ENCODE data around the gene CPED1. TPM values are rescaled to one million over a fixed set of nuclear protein-coding genes. Genes with fewer than 3 reads are reported as not detected.
"Not testable (repeated sequence)": the region's sequence is repeated elsewhere in the genome, so short reads cannot be mapped to it uniquely, and the experiment has no call there.

CPED1 gene
- total and polyA plus RNA-seq, 3 experiments from 2014 or later: 0.09 to 0.27 TPM; not detected in 1

- H3K27ac ChIP-seq (ENCODE audit: low read depth, low read length); DNase-seq; H3K36me3 ChIP-seq (ENCODE audit: insufficient read depth, low read length); H3K4me3 Mint-ChIP-seq; H3K27me3 ChIP-seq (ENCODE audit: insufficient read depth, low read length, poor library complexity, severe bottlenecking); H3K4me1 ChIP-seq (ENCODE audit: insufficient read depth, low read length); H3K27ac Mint-ChIP-seq; CTCF ChIA-PET; H3K4me1 Mint-ChIP-seq; H3K9me3 ChIP-seq (ENCODE audit: low read length); H3K4me3 ChIP-seq (ENCODE audit: low read length); H3K36me3 Mint-ChIP-seq; POLR2A ChIA-PET: not testable (repeated sequence)
- peaks cover 0 to 11% (median 5%) of the 10 kb centered on the region in 5 donors for H3K9me3 Mint-ChIP-seq
- H3K27me3 Mint-ChIP-seq: peaks cover 4 to 12% of the 10 kb centered on the region in 2 donors
These were observed 301.4 kb downstream of the CPED1 start for GRCh38 chr7:121289930-121290329.

- Histone ChIP-seq H3K27ac (ENCODE audit: low read depth, low read length) (no peak overlapping the region), H3K4me3 (ENCODE audit: low read length) (no peak overlapping the region), H3K27me3 (ENCODE audit: insufficient read depth, low read length, poor library complexity, severe bottlenecking) (no peaks in the 10 kb centered on the region), H3K4me1 (ENCODE audit: insufficient read depth, low read length) (no peaks in the 10 kb centered on the region), H3K36me3 (ENCODE audit: insufficient read depth, low read length) (no peaks in the 10 kb centered on the region), H3K9me3 (ENCODE audit: low read length) (no peaks in the 10 kb centered on the region)
- Mint-ChIP-seq H3K36me3 (no peaks in the 10 kb centered on the region), H3K9me3 (peaks cover 0 to 7% (median 5%) of the 10 kb centered on the region in 5 donors), H3K4me3 (no peak overlapping the region), H3K4me1 (no peaks in the 10 kb centered on the region), H3K27ac (no peak overlapping the region), H3K27me3 (peaks cover 4 to 12% of the 10 kb centered on the region in 2 donors)
- CTCF ChIA-PET: no interaction called here
- DNase-seq: no peak
- POLR2A ChIA-PET: no interaction called here
These were observed 306.0 kb downstream of the CPED1 start for GRCh38 chr7:121294448-121294992.

GRCh38 chr7:121297843-121298242, 309.3 kb downstream of the CPED1 start:
- no peak overlapping the region for H3K4me3 Mint-ChIP-seq
- H3K9me3 Mint-ChIP-seq: peaks cover 0 to 3% (median 0%) of the 10 kb centered on the region in 5 donors
- peaks cover 7 to 23% of the 10 kb centered on the region in 2 donors for H3K27me3 Mint-ChIP-seq
- CTCF ChIA-PET: no interaction called here
- no peak overlapping the region for H3K4me3 ChIP-seq (ENCODE audit: low read length)
- DNase-seq: no peak
- H3K27ac ChIP-seq (ENCODE audit: low read depth, low read length): no peak overlapping the region
- POLR2A ChIA-PET: no interaction called here
- H3K36me3 Mint-ChIP-seq: no peaks in the 10 kb centered on the region
- no peaks in the 10 kb centered on the region for H3K4me1 ChIP-seq (ENCODE audit: insufficient read depth, low read length)
- no peaks in the 10 kb centered on the region for H3K27me3 ChIP-seq (ENCODE audit: insufficient read depth, low read length, poor library complexity, severe bottlenecking)
- H3K27ac Mint-ChIP-seq: no peak overlapping the region
- H3K9me3 ChIP-seq (ENCODE audit: low read length): no peaks in the 10 kb centered on the region
- H3K36me3 ChIP-seq (ENCODE audit: insufficient read depth, low read length): no peaks in the 10 kb centered on the region
- no peaks in the 10 kb centered on the region for H3K4me1 Mint-ChIP-seq

GRCh38 chr7:121298831-121299239, 310.3 kb downstream of the CPED1 start:
- Histone ChIP-seq H3K36me3 (ENCODE audit: insufficient read depth, low read length) (no peaks in the 10 kb centered on the region), H3K9me3 (ENCODE audit: low read length) (no peaks in the 10 kb centered on the region), H3K4me1 (ENCODE audit: insufficient read depth, low read length) (no peaks in the 10 kb centered on the region), H3K4me3 (ENCODE audit: low read length) (no peak overlapping the region), H3K27me3 (ENCODE audit: insufficient read depth, low read length, poor library complexity, severe bottlenecking) (no peaks in the 10 kb centered on the region), H3K27ac (ENCODE audit: low read depth, low read length) (no peak overlapping the region)
- ChIA-PET POLR2A (no interaction called here), CTCF (no interaction called here)
- Mint-ChIP-seq H3K9me3 (peaks cover 0 to 2% (median 0%) of the 10 kb centered on the region in 5 donors), H3K4me1 (no peaks in the 10 kb centered on the region), H3K27me3 (peaks cover 7 to 20% of the 10 kb centered on the region in 2 donors), H3K36me3 (no peaks in the 10 kb centered on the region), H3K27ac (no peak overlapping the region), H3K4me3 (no peak overlapping the region)
- no peak for DNase-seq

- Histone ChIP-seq H3K4me1 (ENCODE audit: insufficient read depth, low read length) (no peaks in the 10 kb centered on the region), H3K27me3 (ENCODE audit: insufficient read depth, low read length, poor library complexity, severe bottlenecking) (no peaks in the 10 kb centered on the region), H3K4me3 (ENCODE audit: low read length) (no peak overlapping the region), H3K27ac (ENCODE audit: low read depth, low read length) (no peak overlapping the region), H3K9me3 (ENCODE audit: low read length) (no peaks in the 10 kb centered on the region), H3K36me3 (ENCODE audit: insufficient read depth, low read length) (no peaks in the 10 kb centered on the region)
- POLR2A ChIA-PET: no interaction called here
- Mint-ChIP-seq H3K27ac (no peak overlapping the region), H3K36me3 (no peaks in the 10 kb centered on the region), H3K4me1 (no peaks in the 10 kb centered on the region), H3K4me3 (no peak overlapping the region), H3K9me3 (no peaks in the 10 kb centered on the region), H3K27me3 (peaks cover 3 to 30% of the 10 kb centered on the region in 2 donors)
- CTCF ChIA-PET: no interaction called here
- no peak for DNase-seq
These were observed 312.3 kb downstream of the CPED1 start for GRCh38 chr7:121300685-121301420.

GRCh38 chr7:121301446-121302213, 313.1 kb downstream of the CPED1 start:
- DNase-seq: no peak
- Mint-ChIP-seq H3K36me3 (no peaks in the 10 kb centered on the region), H3K9me3 (no peaks in the 10 kb centered on the region), H3K27me3 (peaks cover 3 to 35% of the 10 kb centered on the region in 2 donors), H3K4me1 (no peaks in the 10 kb centered on the region), H3K27ac (no peak overlapping the region), H3K4me3 (no peak overlapping the region)
- ChIA-PET CTCF (no interaction called here), POLR2A (no interaction called here)
- no peak overlapping the region for H3K27ac ChIP-seq (ENCODE audit: low read depth, low read length)
- H3K36me3 ChIP-seq (ENCODE audit: insufficient read depth, low read length): no peaks in the 10 kb centered on the region
- no peaks in the 10 kb centered on the region for H3K9me3 ChIP-seq (ENCODE audit: low read length)
- H3K4me3 ChIP-seq (ENCODE audit: low read length): no peak overlapping the region
- no peaks in the 10 kb centered on the region for H3K27me3 ChIP-seq (ENCODE audit: insufficient read depth, low read length, poor library complexity, severe bottlenecking)
- H3K4me1 ChIP-seq (ENCODE audit: insufficient read depth, low read length): no peaks in the 10 kb centered on the region

GRCh38 chr7:121302214-121302745, 313.8 kb downstream of the CPED1 start:
- Mint-ChIP-seq H3K9me3 (no peaks in the 10 kb centered on the region), H3K27me3 (peaks cover 3 to 39% of the 10 kb centered on the region in 2 donors), H3K4me3 (no peak overlapping the region), H3K4me1 (no peaks in the 10 kb centered on the region), H3K27ac (no peak overlapping the region), H3K36me3 (no peaks in the 10 kb centered on the region)
- POLR2A ChIA-PET: no interaction called here
- Histone ChIP-seq H3K9me3 (ENCODE audit: low read length) (no peaks in the 10 kb centered on the region), H3K27ac (ENCODE audit: low read depth, low read length) (no peak overlapping the region), H3K36me3 (ENCODE audit: insufficient read depth, low read length) (no peaks in the 10 kb centered on the region), H3K27me3 (ENCODE audit: insufficient read depth, low read length, poor library complexity, severe bottlenecking) (no peaks in the 10 kb centered on the region), H3K4me3 (ENCODE audit: low read length) (no peak overlapping the region), H3K4me1 (ENCODE audit: insufficient read depth, low read length) (no peaks in the 10 kb centered on the region)
- DNase-seq: no peak
- CTCF ChIA-PET: no interaction called here

- H3K27me3 Mint-ChIP-seq: peaks cover 3 to 45% of the 10 kb centered on the region in 2 donors
- no peaks in the 10 kb centered on the region for H3K9me3 Mint-ChIP-seq
- H3K4me1 Mint-ChIP-seq: no peaks in the 10 kb centered on the region
- no peak overlapping the region for H3K4me3 Mint-ChIP-seq
- H3K36me3 ChIP-seq (ENCODE audit: insufficient read depth, low read length): no peaks in the 10 kb centered on the region
- DNase-seq: no peak
- H3K27me3 ChIP-seq (ENCODE audit: insufficient read depth, low read length, poor library complexity, severe bottlenecking): no peaks in the 10 kb centered on the region
- POLR2A ChIA-PET: no interaction called here
- no peaks in the 10 kb centered on the region for H3K9me3 ChIP-seq (ENCODE audit: low read length)
- no peak overlapping the region for H3K27ac Mint-ChIP-seq
- no peak overlapping the region for H3K4me3 ChIP-seq (ENCODE audit: low read length)
- H3K27ac ChIP-seq (ENCODE audit: low read depth, low read length): no peak overlapping the region
- no peaks in the 10 kb centered on the region for H3K36me3 Mint-ChIP-seq
- CTCF ChIA-PET: no interaction called here
- no peaks in the 10 kb centered on the region for H3K4me1 ChIP-seq (ENCODE audit: insufficient read depth, low read length)
These were observed 315.1 kb downstream of the CPED1 start for GRCh38 chr7:121303422-121304101.

Data from CD8-positive, alpha-beta memory T cell (primary cell).